ENCODE measurements around the gene CENPL. TPM values are rescaled to one million over a fixed set of nuclear protein-coding genes. Genes with fewer than 3 reads are reported as not detected.

Gene CENPL
- total and polyA plus RNA-seq, 7 donors = 1.8 to 7.8 (median 4.9) TPM

GRCh38 chr1:173798078-173798477 is 26.6 kb downstream of the CENPL start:
- H3K4me3 ChIP-seq = no peak overlapping the region
- TF ChIP-seq EP300 (IDR thresholded peaks at IDR 0.05) (no peak), POLR2AphosphoS5 (IDR thresholded peaks at IDR 0.05) (no peak), POLR2A (IDR thresholded peaks at IDR 0.05) (no peak), CTCF (IDR thresholded peaks at IDR 0.05) (no peak)
- intact Hi-C loops (cut with DNase I) = no loop called here
- no peaks in the 10 kb centered on the region for H3K9me3 ChIP-seq
- no peaks in the 10 kb centered on the region for H3K4me1 ChIP-seq
- no peaks in the 10 kb centered on the region for H3K27me3 ChIP-seq
- no peak for DNase-seq
- H3K36me3 ChIP-seq = peaks cover 0 to 14% (median 0%) of the 10 kb centered on the region in 4 donors
- H3K27ac ChIP-seq = no peak overlapping the region

GRCh38 chr1:173789841-173790240 is 34.8 kb downstream of the CENPL start:
- no peak overlapping the region for H3K27ac ChIP-seq
- H3K36me3 ChIP-seq = peaks cover 0 to 30% (median 4%) of the 10 kb centered on the region in 4 donors
- H3K27me3 ChIP-seq = no peaks in the 10 kb centered on the region
- no peaks in the 10 kb centered on the region for H3K9me3 ChIP-seq
- H3K4me3 ChIP-seq = no peak overlapping the region
- 95 to 97% methylated on average over 2 of the region's 2 CpGs for WGBS, 2 donors
- H3K4me1 ChIP-seq = no peaks in the 10 kb centered on the region
- intact Hi-C loops (cut with DNase I) = no loop called here
- DNase-seq = no peak
- no peak for TF ChIP-seq CTCF (IDR thresholded peaks at IDR 0.05)
- TF ChIP-seq EP300 (IDR thresholded peaks at IDR 0.05) = no peak
- no peak for TF ChIP-seq POLR2AphosphoS5 (IDR thresholded peaks at IDR 0.05)
- TF ChIP-seq POLR2A (IDR thresholded peaks at IDR 0.05) = no peak

DNA sequence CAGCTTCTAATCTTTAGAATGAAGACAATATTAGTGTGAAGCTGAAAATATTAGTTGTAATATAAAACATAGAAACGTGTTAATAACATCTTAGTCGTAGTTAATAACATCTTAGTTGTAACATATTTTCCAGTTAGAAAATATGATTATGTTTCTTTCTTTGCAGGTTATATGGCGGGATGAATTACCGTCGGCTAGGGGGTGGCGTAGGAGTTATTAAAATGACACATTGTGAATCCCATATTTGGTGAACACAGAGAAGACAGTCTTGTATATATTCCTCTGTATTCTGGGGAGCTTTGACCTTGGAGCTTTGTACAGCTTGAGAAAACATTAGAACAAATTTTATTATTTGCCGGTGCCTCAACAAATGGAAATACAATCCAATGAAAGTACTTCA is 39.7 kb downstream of the CENPL start:
- WGBS, 2 donors = 96% methylated on average over 7 of the region's 7 CpGs
- no peak for DNase-seq
- Histone ChIP-seq H3K27me3 (no peaks in the 10 kb centered on the region), H3K9me3 (no peaks in the 10 kb centered on the region), H3K4me3 (no peak overlapping the region), H3K36me3 (peaks cover 7 to 79% (median 26%) of the 10 kb centered on the region in 4 donors), H3K4me1 (no peaks in the 10 kb centered on the region), H3K27ac (no peak overlapping the region)
- TF ChIP-seq POLR2A (IDR thresholded peaks at IDR 0.05) (no peak), CTCF (IDR thresholded peaks at IDR 0.05) (no peak), POLR2AphosphoS5 (IDR thresholded peaks at IDR 0.05) (no peak), EP300 (IDR thresholded peaks at IDR 0.05) (no peak)
- intact Hi-C loops (cut with DNase I) = no loop called here

GRCh38 chr1:173779936-173780335 is 44.7 kb downstream of the CENPL start:
- TF ChIP-seq POLR2A (IDR thresholded peaks at IDR 0.05) = no peak
- no peak for TF ChIP-seq EP300 (IDR thresholded peaks at IDR 0.05)
- no peak for TF ChIP-seq POLR2AphosphoS5 (IDR thresholded peaks at IDR 0.05)
- TF ChIP-seq CTCF (IDR thresholded peaks at IDR 0.05) = no peak
- H3K27me3 ChIP-seq = no peaks in the 10 kb centered on the region
- H3K9me3 ChIP-seq = no peaks in the 10 kb centered on the region
- DNase-seq = no peak
- intact Hi-C loops (cut with DNase I) = no loop called here
- H3K36me3 ChIP-seq = peaks cover 7 to 96% (median 33%) of the 10 kb centered on the region in 4 donors
- H3K4me3 ChIP-seq = no peak overlapping the region
- 96 to 98% methylated on average over 4 of the region's 4 CpGs for WGBS, 2 donors
- no peak overlapping the region for H3K27ac ChIP-seq
- H3K4me1 ChIP-seq = no peaks in the 10 kb centered on the region

DNA sequence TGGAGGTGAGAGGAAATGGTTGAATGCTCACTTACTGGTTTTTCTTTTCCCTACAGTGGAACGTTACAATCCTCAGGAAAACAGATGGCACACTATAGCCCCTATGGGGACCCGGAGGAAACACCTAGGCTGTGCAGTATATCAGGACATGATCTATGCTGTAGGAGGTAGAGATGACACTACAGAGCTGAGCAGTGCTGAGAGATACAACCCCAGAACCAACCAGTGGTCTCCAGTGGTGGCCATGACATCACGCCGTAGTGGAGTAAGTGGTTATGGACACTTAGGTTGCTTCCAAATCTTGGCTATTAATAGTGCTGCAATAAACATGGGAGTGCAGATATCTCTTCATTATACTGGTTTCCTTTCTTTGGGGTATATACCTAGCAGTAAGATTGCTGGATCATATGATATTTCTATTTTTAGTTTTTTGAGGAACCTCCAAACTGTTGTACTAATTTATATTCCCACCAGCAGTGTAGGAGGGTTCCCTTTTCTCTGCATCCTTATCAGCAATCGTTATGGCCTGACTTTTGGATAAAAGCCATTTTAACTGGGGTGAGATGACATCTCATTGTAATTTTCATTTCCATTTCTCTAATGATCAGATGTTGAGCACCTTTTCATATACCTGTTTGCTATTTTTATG is 49.0 kb downstream of the CENPL start:
- Histone ChIP-seq H3K36me3 (peaks cover 0 to 61% (median 16%) of the 10 kb centered on the region in 4 donors), H3K27me3 (no peaks in the 10 kb centered on the region), H3K4me3 (no peak overlapping the region), H3K4me1 (peaks cover 0 to 5% (median 2%) of the 10 kb centered on the region in 4 donors), H3K9me3 (no peaks in the 10 kb centered on the region), H3K27ac (no peak overlapping the region)
- intact Hi-C loops (cut with DNase I) = no loop called here
- DNase-seq = no peak
- TF ChIP-seq POLR2A (IDR thresholded peaks at IDR 0.05) (no peak), EP300 (IDR thresholded peaks at IDR 0.05) (no peak), POLR2AphosphoS5 (IDR thresholded peaks at IDR 0.05) (no peak), CTCF (IDR thresholded peaks at IDR 0.05) (no peak)
- 87 to 95% methylated on average over 5 of the region's 5 CpGs for WGBS, 2 donors
